Measurements from ENCODE around the gene ALPI.

DNA sequence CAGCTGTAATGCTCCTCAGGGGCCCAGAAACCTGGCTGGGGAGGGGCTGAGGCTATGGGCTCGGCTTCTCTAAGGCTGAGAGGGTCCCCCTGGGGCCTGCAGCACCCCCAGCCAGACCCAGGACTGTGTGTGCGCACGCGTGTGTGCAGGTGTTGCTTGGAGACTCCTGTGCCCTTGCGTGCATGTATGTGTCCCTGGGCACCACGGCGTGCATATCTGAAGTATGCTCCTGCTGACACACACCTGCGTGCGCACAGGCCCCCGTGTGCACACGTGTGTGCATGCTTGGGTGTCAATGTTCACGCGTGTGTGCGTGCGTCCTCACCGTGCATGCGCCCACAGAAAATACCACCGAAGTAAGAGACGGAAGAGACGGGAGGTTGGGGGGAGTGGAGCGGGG lies 46.6 kb downstream of the ALPI start:
- TF ChIP-seq, protein P1, sequence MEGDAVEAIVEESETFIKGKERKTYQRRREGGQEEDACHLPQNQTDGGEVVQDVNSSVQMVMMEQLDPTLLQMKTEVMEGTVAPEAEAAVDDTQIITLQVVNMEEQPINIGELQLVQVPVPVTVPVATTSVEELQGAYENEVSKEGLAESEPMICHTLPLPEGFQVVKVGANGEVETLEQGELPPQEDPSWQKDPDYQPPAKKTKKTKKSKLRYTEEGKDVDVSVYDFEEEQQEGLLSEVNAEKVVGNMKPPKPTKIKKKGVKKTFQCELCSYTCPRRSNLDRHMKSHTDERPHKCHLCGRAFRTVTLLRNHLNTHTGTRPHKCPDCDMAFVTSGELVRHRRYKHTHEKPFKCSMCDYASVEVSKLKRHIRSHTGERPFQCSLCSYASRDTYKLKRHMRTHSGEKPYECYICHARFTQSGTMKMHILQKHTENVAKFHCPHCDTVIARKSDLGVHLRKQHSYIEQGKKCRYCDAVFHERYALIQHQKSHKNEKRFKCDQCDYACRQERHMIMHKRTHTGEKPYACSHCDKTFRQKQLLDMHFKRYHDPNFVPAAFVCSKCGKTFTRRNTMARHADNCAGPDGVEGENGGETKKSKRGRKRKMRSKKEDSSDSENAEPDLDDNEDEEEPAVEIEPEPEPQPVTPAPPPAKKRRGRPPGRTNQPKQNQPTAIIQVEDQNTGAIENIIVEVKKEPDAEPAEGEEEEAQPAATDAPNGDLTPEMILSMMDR (IDR thresholded peaks at IDR 0.05), result no peak
- no peak for TF ChIP-seq POLR2A (IDR thresholded peaks at IDR 0.05)

All from prostate gland (tissue), 2 donors.